ENCODE measurements around the gene MUC5B. TPM values are rescaled to one million over a fixed set of nuclear protein-coding genes. Genes with fewer than 3 reads are reported as not detected.

The MUC5B gene
- total RNA-seq, 1 donor from 2014 or later, result not detected

DNA sequence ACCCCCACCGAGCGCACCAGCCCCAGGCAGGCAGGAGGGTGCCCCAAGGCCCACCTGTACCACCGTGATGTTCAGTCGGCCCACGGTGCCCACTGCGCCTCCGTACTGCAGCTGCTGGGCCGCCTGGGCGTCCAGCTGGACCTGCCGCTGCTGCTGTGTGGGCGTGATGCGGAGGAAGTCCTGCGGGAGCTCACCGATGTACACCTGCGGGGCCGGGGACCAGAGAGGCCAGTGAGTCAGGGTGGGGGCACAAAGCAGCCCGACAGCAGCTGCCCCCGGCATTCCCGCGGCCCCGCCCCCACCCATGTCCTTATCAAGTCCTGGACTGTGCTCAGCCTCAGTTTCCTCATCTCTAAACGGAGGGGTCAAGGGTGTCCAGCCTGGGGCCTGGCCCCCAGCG, 72.7 kb downstream of the MUC5B start:
- Histone ChIP-seq H3K4me3 (no peak overlapping the region), H3K9ac (no peak overlapping the region), H3K79me2 (ENCODE audit: low read depth) (peaks cover 25% of the 10 kb centered on the region), H3K36me3 (no peaks in the 10 kb centered on the region), H3K27ac (no peak overlapping the region), H2AFZ (replicated peaks) (no peak overlapping the region), H3K4me1 (no peaks in the 10 kb centered on the region), H3K4me2 (no peak overlapping the region), H3K9me3 (ENCODE audit: low read depth) (no peaks in the 10 kb centered on the region), H3K27me3 (no peaks in the 10 kb centered on the region), H4K20me1 (ENCODE audit: low read depth) (peaks cover 19% of the 10 kb centered on the region), H3F3A (ENCODE audit: low read depth) (no peaks in the 10 kb centered on the region)
- peaks cover 6% of the 10 kb centered on the region for H3K36me3 Mint-ChIP-seq
- no peak overlapping the region for H3K27ac Mint-ChIP-seq
- no peak for DNase-seq (ENCODE audit: low spot score)
- TF ChIP-seq EZH2 (IDR thresholded peaks at IDR 0.05), result no peak
- no peak for TF ChIP-seq EZH2phosphoT487 (IDR thresholded peaks at IDR 0.05)
- TF ChIP-seq, protein P1, sequence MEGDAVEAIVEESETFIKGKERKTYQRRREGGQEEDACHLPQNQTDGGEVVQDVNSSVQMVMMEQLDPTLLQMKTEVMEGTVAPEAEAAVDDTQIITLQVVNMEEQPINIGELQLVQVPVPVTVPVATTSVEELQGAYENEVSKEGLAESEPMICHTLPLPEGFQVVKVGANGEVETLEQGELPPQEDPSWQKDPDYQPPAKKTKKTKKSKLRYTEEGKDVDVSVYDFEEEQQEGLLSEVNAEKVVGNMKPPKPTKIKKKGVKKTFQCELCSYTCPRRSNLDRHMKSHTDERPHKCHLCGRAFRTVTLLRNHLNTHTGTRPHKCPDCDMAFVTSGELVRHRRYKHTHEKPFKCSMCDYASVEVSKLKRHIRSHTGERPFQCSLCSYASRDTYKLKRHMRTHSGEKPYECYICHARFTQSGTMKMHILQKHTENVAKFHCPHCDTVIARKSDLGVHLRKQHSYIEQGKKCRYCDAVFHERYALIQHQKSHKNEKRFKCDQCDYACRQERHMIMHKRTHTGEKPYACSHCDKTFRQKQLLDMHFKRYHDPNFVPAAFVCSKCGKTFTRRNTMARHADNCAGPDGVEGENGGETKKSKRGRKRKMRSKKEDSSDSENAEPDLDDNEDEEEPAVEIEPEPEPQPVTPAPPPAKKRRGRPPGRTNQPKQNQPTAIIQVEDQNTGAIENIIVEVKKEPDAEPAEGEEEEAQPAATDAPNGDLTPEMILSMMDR (IDR thresholded peaks at IDR 0.05), result no peak
- H3K4me1 Mint-ChIP-seq, result peaks cover 8% of the 10 kb centered on the region
- no peak overlapping the region for H3K4me3 Mint-ChIP-seq
- H3K9me3 Mint-ChIP-seq, result no peaks in the 10 kb centered on the region
- H3K27me3 Mint-ChIP-seq (ENCODE audit: insufficient read depth, low read depth), result peaks cover 5% of the 10 kb centered on the region

DNA sequence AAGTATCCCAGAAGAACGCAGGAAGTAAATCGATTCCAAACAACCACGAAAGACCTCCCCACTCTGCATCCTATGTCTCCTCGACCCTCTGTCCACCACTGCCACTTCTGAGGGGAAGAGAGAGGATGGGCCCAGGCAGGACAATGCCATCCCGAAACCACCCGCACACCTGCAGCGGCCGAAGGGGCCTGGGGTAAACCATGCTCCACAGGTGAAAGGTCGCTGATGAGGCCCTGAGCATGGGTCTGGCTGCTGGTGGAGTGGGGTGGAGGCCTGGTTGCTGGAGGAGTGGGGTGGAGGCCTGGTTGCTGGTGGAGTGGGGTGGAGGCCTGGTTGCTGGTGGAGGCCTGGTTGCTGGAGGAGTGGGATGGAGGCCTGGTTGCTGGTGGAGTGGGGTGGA, 73.4 kb downstream of the MUC5B start:
- no peak overlapping the region for H3K27ac ChIP-seq
- H2AFZ ChIP-seq (replicated peaks), result no peak overlapping the region
- peaks cover 29% of the 10 kb centered on the region for H3K79me2 ChIP-seq (ENCODE audit: low read depth)

DNA sequence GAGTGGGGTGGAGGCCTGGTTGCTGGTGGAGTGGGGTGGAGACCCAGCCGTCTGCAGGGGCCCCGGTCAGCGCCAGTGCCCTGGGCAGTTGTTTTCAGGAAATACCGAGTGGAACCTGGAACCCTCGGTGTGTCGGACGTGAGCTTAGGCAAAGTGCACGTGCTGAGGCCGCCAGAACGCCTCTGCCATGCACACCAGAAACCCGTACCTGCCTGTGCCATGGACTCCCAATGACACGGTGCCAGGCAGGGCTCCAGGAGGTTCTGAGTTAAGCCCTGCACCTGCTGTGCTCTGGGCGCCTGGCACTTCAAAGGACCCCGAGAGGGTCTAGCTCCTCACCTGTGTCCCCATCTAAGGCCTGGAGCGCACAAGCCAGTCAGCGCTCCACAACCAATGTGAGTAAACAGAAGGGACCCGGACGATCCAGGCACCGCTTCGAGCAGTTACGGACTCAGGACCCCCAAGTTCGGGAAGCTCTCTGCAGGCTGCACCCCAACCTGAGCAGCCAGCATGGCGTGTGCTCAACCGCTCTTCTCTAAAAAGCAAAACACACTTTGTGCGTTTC, 74.2 kb downstream of the MUC5B start:
- Histone ChIP-seq H4K20me1 (ENCODE audit: low read depth) (peaks cover 32% of the 10 kb centered on the region), H3K36me3 (no peaks in the 10 kb centered on the region), H3K79me2 (ENCODE audit: low read depth) (peaks cover 37% of the 10 kb centered on the region), H3F3A (ENCODE audit: low read depth) (no peaks in the 10 kb centered on the region), H3K4me1 (no peaks in the 10 kb centered on the region), H3K27ac (no peak overlapping the region), H3K4me2 (no peak overlapping the region), H2AFZ (replicated peaks) (no peak overlapping the region), H3K9me3 (ENCODE audit: low read depth) (no peaks in the 10 kb centered on the region), H3K9ac (no peak overlapping the region), H3K4me3 (no peak overlapping the region), H3K27me3 (no peaks in the 10 kb centered on the region)
- H3K27ac Mint-ChIP-seq, result no peak overlapping the region
- H3K4me1 Mint-ChIP-seq, result peaks cover 13% of the 10 kb centered on the region
- no peak for TF ChIP-seq EZH2phosphoT487 (IDR thresholded peaks at IDR 0.05)
- TF ChIP-seq EZH2 (IDR thresholded peaks at IDR 0.05), result no peak
- no peak for DNase-seq (ENCODE audit: low spot score)
- H3K27me3 Mint-ChIP-seq (ENCODE audit: insufficient read depth, low read depth), result peaks cover 5% of the 10 kb centered on the region
- no peak overlapping the region for H3K4me3 Mint-ChIP-seq
- H3K9me3 Mint-ChIP-seq, result no peaks in the 10 kb centered on the region
- H3K36me3 Mint-ChIP-seq, result peaks cover 6% of the 10 kb centered on the region

More for the DNA sequence above, 73.4 kb downstream of the MUC5B start:
- Histone ChIP-seq H3K9ac (no peak overlapping the region), H4K20me1 (ENCODE audit: low read depth) (peaks cover 24% of the 10 kb centered on the region), H3K4me3 (no peak overlapping the region), H3F3A (ENCODE audit: low read depth) (no peaks in the 10 kb centered on the region), H3K9me3 (ENCODE audit: low read depth) (no peaks in the 10 kb centered on the region), H3K4me2 (no peak overlapping the region), H3K4me1 (no peaks in the 10 kb centered on the region), H3K27me3 (no peaks in the 10 kb centered on the region), H3K36me3 (no peaks in the 10 kb centered on the region)
- no peak overlapping the region for H3K27ac Mint-ChIP-seq
- H3K4me3 Mint-ChIP-seq, result no peak overlapping the region
- peaks cover 10% of the 10 kb centered on the region for H3K4me1 Mint-ChIP-seq
- no peaks in the 10 kb centered on the region for H3K9me3 Mint-ChIP-seq
- peaks cover 5% of the 10 kb centered on the region for H3K27me3 Mint-ChIP-seq (ENCODE audit: insufficient read depth, low read depth)
- H3K36me3 Mint-ChIP-seq, result peaks cover 6% of the 10 kb centered on the region
- TF ChIP-seq, protein P1 (IDR thresholded peaks at IDR 0.05), result no peak
- TF ChIP-seq EZH2phosphoT487 (IDR thresholded peaks at IDR 0.05) (no peak), EZH2 (IDR thresholded peaks at IDR 0.05) (no peak)
- DNase-seq (ENCODE audit: low spot score), result no peak

Data from neural progenitor cell (in vitro differentiated cells).